IMR-90 (cell line): ENCODE measurements around the gene TSPAN4. TPM values are rescaled to one million over a fixed set of nuclear protein-coding genes. Genes with fewer than 3 reads are reported as not detected.

ENCODE experiments used
- ATAC-seq: fragments of 200-7000 bp; cut with Tn5 transposase; 2 replicates; pipeline ENCODE4 v1.9.1; 2020; ENCODE audit warnings: low read depth, mild to moderate bottlenecking, moderate library complexity
- BruUV-seq: library from RNA; stranded (reverse); fragments of 400-500 nt; replicated peaks from 2 replicates; lab custom pipeline; 2021; lab: Mats Ljungman, UMichigan
- CTCF ChIA-PET: fragments of 300-600 bp; formaldehyde crosslinking; extraction: SDS; loops from one replicate; lab custom pipeline; 2021; ENCODE audit warnings: antibody characterized with exemption; lab: Yijun Ruan, JAX
- POLR2A ChIA-PET: fragments of 300-600 bp; sonication (Branson Sonifier 250); formaldehyde crosslinking; loops from one replicate; lab custom pipeline; 2022; ENCODE audit warnings: antibody characterized with exemption; ENCODE audit not compliant: unreplicated experiment; lab: Charles Lee
- DNase-seq: peaks from one replicate; pipeline ENCODE4 v3.0.0; 2013
- H2AFZ ChIP-seq: replicated peaks from 2 replicates; pipeline ENCODE3; 2013; ENCODE audit warnings: low read length, mild to moderate bottlenecking; ENCODE audit not compliant: poor library complexity
- H2AK5ac ChIP-seq: 2 replicates; pipeline ENCODE4 v1.6.1; 2013; ENCODE audit warnings: low read depth, low read length, inconsistent platforms
- H2AK9ac ChIP-seq: replicated peaks from 2 replicates; pipeline ENCODE3; 2013; ENCODE audit warnings: mild to moderate bottlenecking, low read depth, low read length, moderate library complexity; ENCODE audit not compliant: poor library complexity
- H2BK120ac ChIP-seq: 2 replicates; pipeline ENCODE4 v1.6.1; 2013; ENCODE audit warnings: low read depth, low read length, inconsistent platforms
- H2BK15ac ChIP-seq: 3 replicates; pipeline ENCODE4 v1.6.1; 2013; ENCODE audit warnings: low read depth, low read length, inconsistent platforms
- H2BK20ac ChIP-seq: 2 replicates; pipeline ENCODE4 v1.6.1; 2013; ENCODE audit warnings: low read depth, mild to moderate bottlenecking, inconsistent platforms, low read length, moderate library complexity
- H2BK5ac ChIP-seq: 2 replicates; pipeline ENCODE4 v1.6.1; 2013; ENCODE audit warnings: mild to moderate bottlenecking, low read depth, low read length, inconsistent platforms; ENCODE audit not compliant: poor library complexity, severe bottlenecking
- H3K14ac ChIP-seq: replicated peaks from 2 replicates; pipeline ENCODE4 v1.6.1; 2013; ENCODE audit warnings: low read depth, low read length, inconsistent platforms
- H3K18ac ChIP-seq: 2 replicates; pipeline ENCODE4 v1.6.1; 2013; ENCODE audit warnings: low read depth, low read length, control low read depth
- H3K23ac ChIP-seq: 2 replicates; pipeline ENCODE4 v1.6.1; 2013; ENCODE audit warnings: low read depth, low read length, inconsistent platforms
- H3K27ac ChIP-seq: 2 replicates; pipeline ENCODE4 v1.5.1; 2013; ENCODE audit warnings: mild to moderate bottlenecking, control low read depth, low read length; ENCODE audit not compliant: insufficient read depth
- H3K27me3 ChIP-seq: 2 replicates; pipeline ENCODE4 v1.6.1; 2013; ENCODE audit warnings: low read length; ENCODE audit not compliant: control insufficient read depth, insufficient read depth
- H3K36me3 ChIP-seq: 2 replicates; pipeline ENCODE4 v1.6.1; 2013; ENCODE audit warnings: low read length, mixed read lengths; ENCODE audit not compliant: control insufficient read depth, insufficient read depth
- H3K4ac ChIP-seq: 2 replicates; pipeline ENCODE4 v1.6.1; 2013; ENCODE audit warnings: low read depth, low read length, inconsistent platforms
- H3K4me1 ChIP-seq: 2 replicates; pipeline ENCODE4 v1.6.1; 2013; ENCODE audit warnings: low read length, mixed read lengths; ENCODE audit not compliant: control insufficient read depth, insufficient read depth
- H3K4me2 ChIP-seq: 2 replicates; pipeline ENCODE4 v1.6.1; 2013; ENCODE audit warnings: low read depth, mild to moderate bottlenecking, control low read depth, low read length, moderate library complexity
- H3K4me3 ChIP-seq: 2 replicates; pipeline ENCODE4 v1.5.1; 2013; ENCODE audit warnings: low read depth, mild to moderate bottlenecking, control low read depth, low read length, moderate library complexity; ENCODE audit not compliant: insufficient read depth
- H3K56ac ChIP-seq: 2 replicates; pipeline ENCODE4 v1.6.1; 2013; ENCODE audit warnings: low read length, inconsistent platforms; ENCODE audit not compliant: insufficient read depth; ENCODE audit errors: extremely low read depth
- H3K79me1 ChIP-seq, 2 experiments: 2 replicates each; pipeline ENCODE4 v1.6.1; 2013; ENCODE audit warnings: low read length in 2 of 2, inconsistent platforms in 1 of 2, low read depth in 1 of 2
- H3K9ac ChIP-seq: 2 replicates; pipeline ENCODE4 v1.6.1; 2013; ENCODE audit warnings: low read depth, low read length, control low read depth
- H3K9me1 ChIP-seq: 2 replicates; pipeline ENCODE4 v1.6.1; 2013; ENCODE audit warnings: low read length, inconsistent platforms; ENCODE audit not compliant: insufficient read depth
- H3K9me3 ChIP-seq: 2 replicates; pipeline ENCODE4 v1.6.1; 2013; ENCODE audit warnings: low read length; ENCODE audit not compliant: control insufficient read depth, insufficient read depth
- H4K20me1 ChIP-seq: 2 replicates; pipeline ENCODE4 v1.6.1; 2013; ENCODE audit warnings: low read length, inconsistent platforms; ENCODE audit not compliant: insufficient read depth
- H4K5ac ChIP-seq: 2 replicates; pipeline ENCODE4 v1.6.1; 2013; ENCODE audit warnings: mild to moderate bottlenecking, low read depth, low read length, control low read depth
- H4K8ac ChIP-seq, 2 experiments: 2 replicates each; pipeline ENCODE4 v1.6.1; 2013; ENCODE audit warnings: low read depth in 2 of 2, low read length in 2 of 2, control low read depth in 1 of 2, inconsistent platforms in 1 of 2
- H4K91ac ChIP-seq: 2 replicates; pipeline ENCODE4 v1.6.1; 2013; ENCODE audit warnings: low read depth, low read length, inconsistent platforms; ENCODE audit not compliant: insufficient read depth
- BHLHE40 ChIP-seq: fragments of 150-350 bp; IDR thresholded peaks from 2 replicates; pipeline ENCODE4 v1.6.1; 2016; ENCODE audit warnings: mild to moderate bottlenecking, low read depth, low read length
- CEBPB ChIP-seq: IDR thresholded peaks from 2 replicates; pipeline ENCODE4 v1.6.1; 2012; ENCODE audit warnings: low read depth, low read length, improper control_type of control experiment
- CHD1 ChIP-seq: IDR thresholded peaks from 2 replicates; pipeline ENCODE4 v1.6.1; 2012; ENCODE audit warnings: low read depth, low read length, improper control_type of control experiment
- CTCF ChIP-seq: conservative IDR thresholded peaks from 2 replicates; pipeline ENCODE4 v1.5.1; 2012; ENCODE audit warnings: mild to moderate bottlenecking, low read depth, low read length, improper control_type of control experiment
- ELK1 ChIP-seq: fragments of 150-350 bp; IDR thresholded peaks from 2 replicates; pipeline ENCODE4 v1.6.1; 2016; ENCODE audit warnings: low read depth, mild to moderate bottlenecking, low read length, moderate library complexity, borderline replicate concordance
- FOS ChIP-seq: fragments of 150-350 bp; IDR thresholded peaks from 2 replicates; pipeline ENCODE4 v1.6.1; 2016; ENCODE audit warnings: low read depth, low read length
- MAFK ChIP-seq: IDR thresholded peaks from 2 replicates; pipeline ENCODE4 v1.6.1; 2012; ENCODE audit warnings: low read depth, low read length, improper control_type of control experiment
- MAZ ChIP-seq: IDR thresholded peaks from 2 replicates; pipeline ENCODE4 v1.6.1; 2012; ENCODE audit warnings: low read depth, mild to moderate bottlenecking, low read length, improper control_type of control experiment, moderate library complexity, borderline replicate concordance
- MXI1 ChIP-seq: IDR thresholded peaks from 2 replicates; pipeline ENCODE4 v1.6.1; 2012; ENCODE audit warnings: low read depth, mild to moderate bottlenecking, low read length, moderate library complexity, borderline replicate concordance
- POLR2A ChIP-seq: IDR thresholded peaks from 2 replicates; pipeline ENCODE4 v1.6.1; 2012; ENCODE audit warnings: mild to moderate bottlenecking, low read depth, low read length
- RCOR1 ChIP-seq: IDR thresholded peaks from 2 replicates; pipeline ENCODE4 v1.6.1; 2012; ENCODE audit warnings: mild to moderate bottlenecking, low read length, improper control_type of control experiment; ENCODE audit not compliant: insufficient replicate concordance
- RFX5 ChIP-seq: IDR thresholded peaks from 2 replicates; pipeline ENCODE4 v1.8.0; 2012; ENCODE audit warnings: low read depth, mild to moderate bottlenecking, low read length, moderate library complexity
- SMC3 ChIP-seq: fragments of 150-350 bp; IDR thresholded peaks from 2 replicates; pipeline ENCODE4 v1.6.1; 2016; ENCODE audit warnings: low read depth, mild to moderate bottlenecking, antibody characterized with exemption, low read length, moderate library complexity
- WGBS, 2 experiments: methylation state at CpG; one replicate each; pipeline versions ENCODE4 v1.1.5 to v1.1.7; 2013; ENCODE audit warnings: missing lambda C conversion rate in 2 of 2; ENCODE audit not compliant: insufficient read length in 1 of 2; ENCODE audit errors: extremely low coverage in 2 of 2; 5-methylcytosine and 5-hydroxymethylcytosine counted together
- dilution Hi-C: fragments of 300-500 bp; cut with HindIII; formaldehyde crosslinking; loops from one replicate; pipeline ENCODE4 v1.14.3; 2018; ENCODE audit warnings: low sequenced_read_pairs; ENCODE audit not compliant: unreplicated experiment
- in situ Hi-C: fragments of 300-500 bp; cut with MboI; formaldehyde crosslinking; loops from 3 replicates; pipeline ENCODE4 v1.14.3; 2019; ENCODE audit warnings: low sequenced_read_pairs, inconsistent platforms, mixed read lengths
- intact Hi-C: fragments of 100-400 bp; cut with micrococcal nuclease; formaldehyde crosslinking; loops from 2 replicates; pipeline ENCODE4 v1.10.0; 2022
- polyA plus RNA-seq, 3 experiments: library from polyadenylated mRNA; depleted of rRNA; stranded (reverse); fragments of >200 nt; gene quantifications; 2 replicates each; pipeline ENCODE4 v1.2.3, GENCODE V29; 2012; ENCODE audit warnings: low replicate concordance in 1 of 3
- total RNA-seq: library from RNA; depleted of rRNA; stranded (reverse); fragments of >200 nt; gene quantifications from 2 replicates; pipeline ENCODE4 v1.2.3, GENCODE V29; 2012

TSPAN4 gene
- total and polyA plus RNA-seq, 2 of the 4 experiments (the other 2 are of a cell fraction): 161 to 293 TPM

- TF ChIP-seq SMC3: no peak
- no peak for TF ChIP-seq MAFK
- no peak for TF ChIP-seq MAZ
- no peak for TF ChIP-seq POLR2A
- no peak for TF ChIP-seq CTCF
- TF ChIP-seq MXI1: no peak
- TF ChIP-seq CHD1: no peak
- no peak for TF ChIP-seq RFX5
- TF ChIP-seq RCOR1: no peak
- no peak for TF ChIP-seq BHLHE40
- TF ChIP-seq ELK1: no peak
- no peak for TF ChIP-seq CEBPB
- no peak for TF ChIP-seq FOS
- Histone ChIP-seq H2BK5ac (no peak overlapping the region), H3K27ac (no peak overlapping the region), H2AK9ac (no peak overlapping the region), H3K4me2 (no peak overlapping the region), H3K9me1 (no peaks in the 10 kb centered on the region), H4K91ac (no peak overlapping the region), H3K4me3 (no peak overlapping the region), H2AFZ (no peak overlapping the region), H4K20me1 (no peaks in the 10 kb centered on the region), H3K14ac (no peak overlapping the region), H3K4ac (no peak overlapping the region), H4K8ac (no peak overlapping the region), H4K5ac (no peak overlapping the region), H2AK5ac (no peak overlapping the region), H3K9me3 (no peaks in the 10 kb centered on the region), H2BK15ac (no peak overlapping the region), H3K4me1 (no peaks in the 10 kb centered on the region), H3K56ac (no peak overlapping the region), H3K9ac (no peak overlapping the region), H3K23ac (no peak overlapping the region), H3K18ac (no peak overlapping the region), H3K79me1 (no peaks in the 10 kb centered on the region), H2BK20ac (no peak overlapping the region), H3K36me3 (peaks cover 23% of the 10 kb centered on the region), H3K27me3 (no peaks in the 10 kb centered on the region), H2BK120ac (no peak overlapping the region)
- WGBS, 2 experiments: 100% methylated on average over 2 of the region's 14 CpGs; no CpG with 5 or more reads in 1 of the 2 experiments
- DNase-seq: no peak
- ATAC-seq: peak; percentile 28; the same call in 1 of the 2 replicates
- in situ Hi-C loops: no loop called here
- dilution Hi-C loops: no loop called here
- BruUV-seq: no TSS peak
- intact Hi-C loops: no loop called here
- CTCF ChIA-PET: no interaction called here
- POLR2A ChIA-PET: no interaction called here
These were observed 39.9 kb downstream of the TSPAN4 start for GRCh38 chr11:882596-882995.
